ENCODE results near the gene PDZRN4. TPM values are rescaled to one million over a fixed set of nuclear protein-coding genes. Genes with fewer than 3 reads are reported as not detected.

PDZRN4 gene
- total RNA-seq, 2 donors from 2014 or later, result 0.52 to 0.99 TPM

GRCh38 chr12:41474001-41474400, 285.9 kb downstream of the PDZRN4 start:
- ATAC-seq, result no peak
- intact Hi-C loops (cut with DNase I), result no loop called here
- 43 to 65% methylated on average over 1 of the region's 1 CpG for WGBS, 2 donors

GRCh38 chr12:41476499-41477439, 288.6 kb downstream of the PDZRN4 start:
- H3K4me1 ChIP-seq, result no peaks in the 10 kb centered on the region

More at GRCh38 chr12:41474001-41474400, 285.9 kb downstream of the PDZRN4 start:
- H3K36me3 ChIP-seq (replicated peaks in 1 of 2; ENCODE audit: insufficient read depth in 1 of 2, low read depth in 2 of 2), result no peaks in the 10 kb centered on the region
- no peaks in the 10 kb centered on the region for H3K4me1 ChIP-seq
- H3K27me3 ChIP-seq, result no peaks in the 10 kb centered on the region
- H3K27ac ChIP-seq, result no peak overlapping the region
- TF ChIP-seq POLR2A (IDR thresholded peaks at IDR 0.05) (no peak), CTCF (IDR thresholded peaks at IDR 0.05) (no peak)
- H3K4me3 ChIP-seq, result no peak overlapping the region
- no peak for DNase-seq
- no peaks in the 10 kb centered on the region for H3K9me3 ChIP-seq

GRCh38 chr12:41479426-41479825, 291.3 kb downstream of the PDZRN4 start:
- intact Hi-C loops (cut with DNase I), result no loop called here
- Histone ChIP-seq H3K4me1 (no peaks in the 10 kb centered on the region), H3K27ac (no peak overlapping the region), H3K4me3 (no peak overlapping the region), H3K36me3 (replicated peaks in 1 of 2; ENCODE audit: insufficient read depth in 1 of 2, low read depth in 2 of 2) (no peaks in the 10 kb centered on the region), H3K27me3 (no peaks in the 10 kb centered on the region), H3K9me3 (no peaks in the 10 kb centered on the region)
- ATAC-seq, result no peak
- 52 to 58% methylated on average over 2 of the region's 2 CpGs for WGBS, 2 donors
- no peak for DNase-seq
- TF ChIP-seq POLR2A (IDR thresholded peaks at IDR 0.05) (no peak), CTCF (IDR thresholded peaks at IDR 0.05) (no peak)

More at GRCh38 chr12:41476499-41477439, 288.6 kb downstream of the PDZRN4 start:
- Histone ChIP-seq H3K4me3 (no peak overlapping the region), H3K27me3 (no peaks in the 10 kb centered on the region), H3K27ac (no peak overlapping the region), H3K36me3 (replicated peaks in 1 of 2; ENCODE audit: insufficient read depth in 1 of 2, low read depth in 2 of 2) (no peaks in the 10 kb centered on the region), H3K9me3 (no peaks in the 10 kb centered on the region)
- ATAC-seq (no peak), DNase-seq (no peak)
- intact Hi-C loops (cut with DNase I), result no loop called here
- WGBS, 2 donors, result 46 to 51% methylated on average over 8 of the region's 8 CpGs
- no peak for TF ChIP-seq CTCF (IDR thresholded peaks at IDR 0.05)
- no peak for TF ChIP-seq POLR2A (IDR thresholded peaks at IDR 0.05)

- intact Hi-C loops (cut with DNase I), result no loop called here
- DNase-seq (no peak), ATAC-seq (no peak)
- Histone ChIP-seq H3K27ac (no peak overlapping the region), H3K27me3 (no peaks in the 10 kb centered on the region), H3K36me3 (replicated peaks in 1 of 2; ENCODE audit: insufficient read depth in 1 of 2, low read depth in 2 of 2) (no peaks in the 10 kb centered on the region), H3K4me1 (no peaks in the 10 kb centered on the region), H3K9me3 (no peaks in the 10 kb centered on the region), H3K4me3 (no peak overlapping the region)
- 65 to 74% methylated on average over 5 of the region's 5 CpGs for WGBS, 2 donors
- TF ChIP-seq CTCF (IDR thresholded peaks at IDR 0.05) (no peak), POLR2A (IDR thresholded peaks at IDR 0.05) (no peak)
These were observed 297.1 kb downstream of the PDZRN4 start for GRCh38 chr12:41485203-41485602.
